Caki2 (cell line): ENCODE data around the gene KERA. TPM values are rescaled to one million over a fixed set of nuclear protein-coding genes. Genes with fewer than 3 reads are reported as not detected.
"Not testable (repeated sequence)": the region's sequence is repeated elsewhere in the genome, so short reads cannot be mapped to it uniquely, and the experiment has no call there.

Source experiments
- DNase-seq: peaks from one replicate; pipeline ENCODE4 v3.0.0-alpha.2; 2015; ENCODE audit warnings: low read depth
- in situ Hi-C: cut with HindIII; loops from 2 replicates; pipeline ENCODE4 v1.10.0; 2016; ENCODE audit warnings: low sequenced_read_pairs, low pct_unique_long_range_greater_than_20kb, mixed read lengths
- total RNA-seq: library from RNA; depleted of rRNA; stranded (reverse); fragments of >200 nt; shearing (Covaris generic); gene quantifications from 2 replicates; pipeline ENCODE4 v1.2.3, GENCODE V29; 2014; ENCODE audit warnings: low replicate concordance; rRNA removed

Gene KERA
- not detected in 2 replicates for total RNA-seq

GRCh38 chr12:91057368-91058165 is at the start of gene KERA:
TSS of gene KERA (minus strand) at chr12:91058024. CDS start at chr12:91056281, 1,743 bp downstream.
- no peak for DNase-seq
- in situ Hi-C loops: no loop called here

- in situ Hi-C loops: no loop called here
- DNase-seq: no peak
Measured at GRCh38 chr12:91106283-91106682, 48.5 kb upstream of the KERA start.

- in situ Hi-C loops: no loop called here
- no peak for DNase-seq
Measured at GRCh38 chr12:91105807-91106206, 48.0 kb upstream of the KERA start.

GRCh38 chr12:91104812-91105466 is 47.1 kb upstream of the KERA start:
- in situ Hi-C loops: no loop called here
- no peak for DNase-seq

- in situ Hi-C loops: no loop called here
- DNase-seq: no peak
Measured at GRCh38 chr12:91103624-91104023, 45.8 kb upstream of the KERA start.

- in situ Hi-C loops: no loop called here
- DNase-seq: no peak
Measured at GRCh38 chr12:91103101-91103500, 45.3 kb upstream of the KERA start.

GRCh38 chr12:91100906-91101305 is 43.1 kb upstream of the KERA start:
- DNase-seq: no peak
- in situ Hi-C loops: no loop called here

GRCh38 chr12:91099836-91100235 is 42.0 kb upstream of the KERA start:
- DNase-seq: no peak
- in situ Hi-C loops: no loop called here

- DNase-seq: no peak
Measured at GRCh38 chr12:91099341-91099740, 41.5 kb upstream of the KERA start.

GRCh38 chr12:91098941-91099340 is 41.1 kb upstream of the KERA start:
- peak; percentile 37 for DNase-seq
- in situ Hi-C loops: no loop called here

More at GRCh38 chr12:91099341-91099740, 41.5 kb upstream of the KERA start:
- in situ Hi-C loops: no loop called here

- in situ Hi-C loops: no loop called here
- no peak for DNase-seq
Measured at GRCh38 chr12:91098461-91098860, 40.6 kb upstream of the KERA start.

- no peak for DNase-seq
- in situ Hi-C loops: no loop called here
Measured at GRCh38 chr12:91094957-91095356, 37.1 kb upstream of the KERA start.

GRCh38 chr12:91094032-91094662 is 36.3 kb upstream of the KERA start:
- DNase-seq: no peak
- in situ Hi-C loops: no loop called here

- DNase-seq: no peak
- in situ Hi-C loops: no loop called here
Measured at GRCh38 chr12:91093341-91093740, 35.5 kb upstream of the KERA start.

GRCh38 chr12:91091916-91092715 is 34.3 kb upstream of the KERA start:
- in situ Hi-C loops: no loop called here
- DNase-seq: no peak

GRCh38 chr12:91089953-91090352 is 32.1 kb upstream of the KERA start:
- DNase-seq, in situ Hi-C loops: not testable (repeated sequence)

- no peak for DNase-seq
- in situ Hi-C loops: no loop called here
Measured at GRCh38 chr12:91080041-91080440, 22.2 kb upstream of the KERA start.

GRCh38 chr12:91078501-91078900 is 20.7 kb upstream of the KERA start:
- in situ Hi-C loops: no loop called here
- DNase-seq: no peak
